GM18909 (cell line): Measurements from ENCODE around the gene CSNK2B.

Source experiments
- ATAC-seq: cut with Tn5 transposase; IDR thresholded peaks from one replicate; pipeline ENCODE4 v1.9.1; 2021; ENCODE audit warnings: mild to moderate bottlenecking; ENCODE audit not compliant: unreplicated experiment, poor library complexity

Gene CSNK2B

GRCh38 chr6:31710523-31711219 is 44.8 kb downstream of the CSNK2B start:
- ATAC-seq = no peak

- no peak for ATAC-seq
Measured at GRCh38 chr6:31711233-31711632, 45.4 kb downstream of the CSNK2B start.

GRCh38 chr6:31712296-31712695 is 46.4 kb downstream of the CSNK2B start:
- no peak for ATAC-seq

- ATAC-seq = no peak
Measured at GRCh38 chr6:31713465-31713864, 47.6 kb downstream of the CSNK2B start.

GRCh38 chr6:31713991-31714684 is 48.3 kb downstream of the CSNK2B start:
- no peak for ATAC-seq

GRCh38 chr6:31715022-31715958 is 49.4 kb downstream of the CSNK2B start, which contains the start of gene LY6G6D:
TSS of gene LY6G6D (plus strand) at chr6:31715348. CDS start at chr6:31715356, 8 bp downstream.
- no peak for ATAC-seq

- ATAC-seq = no peak
Measured at GRCh38 chr6:31717499-31718222, 51.8 kb downstream of the CSNK2B start.

GRCh38 chr6:31718265-31718664 is 52.4 kb downstream of the CSNK2B start:
- no peak for ATAC-seq

- ATAC-seq = no peak
Measured at GRCh38 chr6:31719001-31719400, 53.1 kb downstream of the CSNK2B start.
